ENCODE measurements around the gene SLC30A3.
A peak's percentile ranks its signal among the peaks of the same experiment; 100 is the strongest.
"Not testable (repeated sequence)": the region's sequence is repeated elsewhere in the genome, so short reads cannot be mapped to it uniquely, and the experiment has no call there.

The SLC30A3 gene, protein sequence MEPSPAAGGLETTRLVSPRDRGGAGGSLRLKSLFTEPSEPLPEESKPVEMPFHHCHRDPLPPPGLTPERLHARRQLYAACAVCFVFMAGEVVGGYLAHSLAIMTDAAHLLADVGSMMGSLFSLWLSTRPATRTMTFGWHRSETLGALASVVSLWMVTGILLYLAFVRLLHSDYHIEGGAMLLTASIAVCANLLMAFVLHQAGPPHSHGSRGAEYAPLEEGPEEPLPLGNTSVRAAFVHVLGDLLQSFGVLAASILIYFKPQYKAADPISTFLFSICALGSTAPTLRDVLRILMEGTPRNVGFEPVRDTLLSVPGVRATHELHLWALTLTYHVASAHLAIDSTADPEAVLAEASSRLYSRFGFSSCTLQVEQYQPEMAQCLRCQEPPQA

DNA sequence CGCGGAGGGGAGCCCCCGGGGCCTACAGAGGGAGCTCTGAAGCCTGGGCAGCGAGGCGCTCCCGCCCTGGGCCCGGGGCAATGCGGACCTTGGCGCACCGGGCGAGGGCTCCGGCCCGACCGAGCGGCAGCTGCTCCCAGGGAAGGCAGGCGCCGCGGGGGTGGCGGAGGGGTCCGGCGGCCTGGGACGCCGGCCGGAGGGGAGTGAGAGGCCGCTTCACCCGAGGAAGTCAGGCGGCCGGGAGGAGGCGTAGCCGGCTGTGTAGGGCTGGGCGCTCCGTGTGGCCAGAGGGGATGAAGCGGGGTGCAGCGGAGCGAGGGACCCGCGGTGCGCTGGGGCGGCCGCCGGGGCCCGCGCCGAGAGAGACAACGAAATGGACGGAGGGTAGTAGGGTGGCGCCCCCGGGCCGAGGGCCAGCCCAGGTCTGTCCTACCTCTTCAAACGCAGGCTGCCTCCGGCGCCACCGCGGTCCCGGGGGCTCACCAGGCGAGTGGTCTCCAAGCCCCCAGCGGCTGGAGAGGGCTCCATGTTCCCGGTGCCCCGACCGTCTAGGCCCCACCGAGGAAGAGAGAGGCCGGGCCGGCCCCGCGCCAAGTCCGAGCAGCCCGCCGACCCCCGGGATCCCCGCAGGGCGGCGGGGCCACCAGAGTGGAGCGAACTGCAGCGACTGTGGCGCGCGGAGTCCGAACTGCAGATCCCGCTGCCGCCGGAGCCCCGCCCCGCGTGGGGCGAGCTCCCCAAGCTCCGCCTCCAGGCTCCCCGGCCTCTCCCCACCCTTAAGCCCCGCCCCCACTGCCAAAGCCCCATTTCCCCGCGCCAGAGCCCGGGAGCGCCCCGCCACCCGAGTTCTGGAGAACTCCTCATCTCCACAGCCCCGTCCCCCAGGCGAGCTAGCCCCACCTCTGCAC, at the start of gene SLC30A3:
TSS of gene SLC30A3 (minus strand) at position 669 of the 908 bp plus-strand sequence. CDS start at position 528, 141 bp downstream.
- no peak for DNase-seq

DNA sequence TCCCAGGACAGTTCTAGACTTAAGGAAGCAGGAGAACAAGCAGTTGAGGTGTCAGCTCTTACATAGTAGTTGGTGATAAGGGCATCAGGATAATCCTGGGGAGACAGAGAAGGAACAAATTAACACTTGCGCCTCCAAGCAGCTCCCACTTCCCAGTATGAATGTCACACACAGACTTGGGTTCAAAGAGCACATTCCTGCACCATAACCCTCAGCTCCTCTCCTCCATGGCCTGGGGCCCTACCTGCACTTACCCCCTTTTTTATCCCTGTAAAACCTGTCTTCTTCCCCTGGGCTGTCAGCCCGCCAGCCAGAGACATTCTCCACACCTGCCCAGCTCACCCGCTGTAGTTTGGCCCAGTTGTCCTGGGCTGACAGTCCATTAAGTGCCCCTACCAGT, 49.3 kb upstream of the SLC30A3 start:
- DNase-seq = no peak

DNA sequence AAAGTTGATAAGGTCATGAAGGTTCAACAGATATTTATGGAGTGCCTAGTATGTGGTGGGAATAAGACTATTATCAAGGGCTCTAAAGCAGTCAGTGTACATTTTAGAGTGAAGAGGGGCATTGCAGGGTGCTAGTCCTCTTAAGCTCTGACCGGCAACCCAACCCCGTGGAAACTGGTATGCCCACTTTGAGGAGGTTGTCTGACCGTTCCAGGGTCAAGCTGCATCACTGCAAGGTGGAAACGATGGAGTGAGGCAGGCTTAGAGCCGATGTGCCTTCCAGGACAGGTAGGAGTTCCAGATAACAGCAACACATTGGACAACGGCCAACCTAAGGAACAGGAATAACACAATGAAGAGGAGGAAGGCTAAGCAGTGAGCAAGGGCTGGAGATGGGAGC, 46.8 kb upstream of the SLC30A3 start:
- no peak for DNase-seq

DNA sequence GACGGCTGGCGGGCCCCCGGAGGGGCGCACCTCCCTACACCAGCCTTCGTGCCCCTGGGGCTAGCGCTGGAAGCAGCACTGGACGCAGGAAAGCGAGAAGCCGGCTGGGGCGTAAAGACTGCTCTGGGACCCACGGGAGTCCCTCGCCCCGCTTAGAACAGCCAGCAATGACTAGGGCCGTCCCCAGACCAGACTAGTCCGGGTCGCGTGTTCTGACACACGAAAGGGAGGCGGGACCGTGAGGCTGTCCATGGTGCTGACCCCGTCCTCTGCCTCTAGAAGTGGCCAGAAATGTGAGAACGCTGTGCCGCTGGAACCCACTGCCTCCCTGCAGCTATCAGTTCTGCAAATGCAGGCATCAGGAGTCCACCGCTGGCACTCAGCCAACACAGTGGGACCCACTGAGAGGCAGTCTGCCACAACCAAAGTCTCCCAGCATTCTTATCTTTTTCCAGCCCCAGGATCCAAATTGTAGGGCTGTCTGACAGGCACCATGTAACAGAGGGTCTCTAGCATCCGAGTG, 45.6 kb upstream of the SLC30A3 start, which contains the start of gene UCN:
TSS of gene UCN (minus strand) at position 87 of the 523 bp plus-strand sequence. CDS start 550 bp downstream, outside the sequence.
- no peak for DNase-seq

DNA sequence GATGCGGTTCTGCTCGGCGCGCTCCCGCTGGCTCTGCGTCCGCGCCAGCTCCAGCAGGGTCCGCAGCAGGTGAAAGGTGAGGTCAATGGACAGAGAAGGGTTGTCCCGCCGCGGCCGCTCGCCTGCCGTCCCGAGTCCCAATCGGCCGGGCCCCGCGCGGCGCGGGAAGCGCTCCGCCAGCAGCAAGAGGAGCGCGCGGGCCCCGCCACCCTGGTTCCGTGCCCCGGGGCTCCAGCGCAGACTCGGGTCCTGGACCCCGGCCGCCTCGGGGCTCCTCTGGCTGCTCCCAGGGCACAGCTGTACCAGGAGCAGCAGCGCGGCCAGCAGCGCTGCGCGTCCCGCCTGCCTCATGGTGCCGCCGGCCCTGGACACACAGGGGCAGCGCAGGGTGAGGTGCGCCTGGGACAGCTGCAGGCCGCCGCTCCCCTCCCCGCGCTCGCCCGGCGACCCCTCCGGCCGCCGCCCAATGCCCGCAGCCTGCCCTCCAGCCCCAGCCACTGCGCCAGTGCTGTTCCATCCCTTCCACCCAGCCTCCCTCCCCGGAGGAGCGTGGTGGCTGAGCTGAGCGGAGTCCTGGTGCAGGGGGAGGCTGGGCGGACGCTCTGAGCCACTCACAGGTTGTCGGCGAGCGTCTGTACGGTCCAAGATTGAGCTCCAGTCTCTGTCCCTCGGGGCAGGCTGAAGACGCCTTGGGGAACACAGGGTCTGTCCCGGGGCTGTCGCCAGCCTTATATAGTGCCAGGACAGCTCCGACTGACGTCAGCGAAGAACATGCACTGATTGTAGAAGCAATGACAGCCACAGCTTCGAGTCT, 44.9 kb upstream of the SLC30A3 start:
- DNase-seq = no peak

DNA sequence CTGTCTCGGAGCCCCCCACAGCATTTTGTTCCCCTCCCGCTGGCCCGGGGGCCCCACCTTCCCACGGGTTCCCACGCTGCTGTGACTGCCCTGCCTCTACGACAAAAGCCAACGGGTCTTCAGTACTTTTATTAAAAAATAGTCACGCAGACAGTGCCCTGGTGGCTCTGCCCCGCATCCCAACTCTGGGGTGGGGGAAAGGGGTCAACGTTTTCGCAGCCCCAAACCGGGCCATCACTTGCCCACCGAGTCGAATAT, 44.4 kb upstream of the SLC30A3 start:
- no peak for DNase-seq

DNA sequence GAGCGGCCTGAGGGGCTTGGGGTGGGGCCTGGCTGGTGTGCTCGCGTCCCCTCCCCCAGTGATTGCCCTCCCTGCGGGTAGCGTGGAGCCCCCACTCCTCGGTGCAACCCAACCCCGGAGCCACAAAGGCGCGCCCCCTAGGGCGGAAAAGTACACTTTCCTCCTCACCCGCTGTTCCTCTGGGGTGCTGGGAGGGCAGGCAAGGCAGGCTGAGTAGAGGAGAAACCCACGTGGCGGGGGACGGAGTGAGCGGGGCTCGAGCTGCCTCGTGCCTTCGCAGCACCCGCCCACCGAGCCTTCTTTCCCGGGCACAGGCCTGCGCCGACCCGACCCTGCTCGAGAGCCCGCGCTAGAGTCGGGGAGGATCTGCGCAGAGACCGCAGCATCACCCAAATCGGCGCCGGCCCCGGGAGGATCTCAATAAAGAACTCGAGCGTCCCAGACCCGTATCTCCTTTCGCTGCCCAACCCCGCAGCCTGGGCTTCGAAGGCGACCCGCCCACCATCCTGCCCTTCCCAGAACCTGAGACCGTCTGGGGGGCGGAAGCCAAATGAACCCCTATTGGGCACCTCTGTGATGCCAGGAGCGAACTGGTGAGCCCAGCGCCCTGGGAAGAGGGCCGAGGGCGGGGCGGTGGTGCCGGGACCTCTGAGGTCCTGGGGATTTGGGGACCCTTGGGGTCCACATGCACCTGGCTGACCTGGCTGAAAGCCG, 43.9 kb upstream of the SLC30A3 start:
- DNase-seq = no peak

DNA sequence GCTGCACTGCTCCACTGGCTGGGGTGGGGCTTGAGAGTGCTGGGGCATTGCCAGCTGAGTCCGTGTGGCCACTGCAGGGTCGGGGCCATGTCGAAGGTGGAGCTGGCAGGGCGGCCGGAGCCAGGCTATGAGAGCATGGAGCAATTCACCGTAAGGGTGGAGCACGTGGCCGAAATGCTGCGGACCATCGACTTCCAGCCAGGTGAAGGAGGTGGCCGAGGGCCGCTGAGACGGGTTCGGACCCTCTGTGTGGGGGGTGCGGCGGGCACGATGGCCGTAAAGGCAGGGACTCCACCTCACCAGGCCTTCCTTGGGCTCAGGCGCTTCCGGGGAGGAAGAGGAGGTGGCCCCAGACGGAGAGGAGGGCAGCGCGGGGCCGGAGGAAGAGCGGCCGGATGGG, 43.3 kb upstream of the SLC30A3 start:
- no peak for DNase-seq

DNA sequence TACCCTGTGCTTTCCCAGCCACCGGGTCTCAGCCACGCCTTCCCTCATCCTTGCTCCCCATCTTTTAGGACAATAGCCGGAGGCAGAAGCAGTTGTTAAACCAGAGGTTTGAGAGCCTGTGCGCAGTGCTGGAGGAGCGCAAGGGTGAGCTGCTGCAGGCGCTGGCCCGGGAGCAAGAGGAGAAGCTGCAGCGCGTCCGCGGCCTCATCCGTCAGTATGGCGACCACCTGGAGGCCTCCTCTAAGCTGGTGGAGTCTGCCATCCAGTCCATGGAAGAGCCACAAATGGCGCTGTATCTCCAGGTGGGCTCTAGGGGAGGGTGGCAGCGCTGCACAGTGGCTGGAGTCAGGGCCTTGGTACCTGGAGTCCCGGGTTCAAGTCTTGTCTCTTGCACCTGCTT, 42.7 kb upstream of the SLC30A3 start:
- DNase-seq = no peak

DNA sequence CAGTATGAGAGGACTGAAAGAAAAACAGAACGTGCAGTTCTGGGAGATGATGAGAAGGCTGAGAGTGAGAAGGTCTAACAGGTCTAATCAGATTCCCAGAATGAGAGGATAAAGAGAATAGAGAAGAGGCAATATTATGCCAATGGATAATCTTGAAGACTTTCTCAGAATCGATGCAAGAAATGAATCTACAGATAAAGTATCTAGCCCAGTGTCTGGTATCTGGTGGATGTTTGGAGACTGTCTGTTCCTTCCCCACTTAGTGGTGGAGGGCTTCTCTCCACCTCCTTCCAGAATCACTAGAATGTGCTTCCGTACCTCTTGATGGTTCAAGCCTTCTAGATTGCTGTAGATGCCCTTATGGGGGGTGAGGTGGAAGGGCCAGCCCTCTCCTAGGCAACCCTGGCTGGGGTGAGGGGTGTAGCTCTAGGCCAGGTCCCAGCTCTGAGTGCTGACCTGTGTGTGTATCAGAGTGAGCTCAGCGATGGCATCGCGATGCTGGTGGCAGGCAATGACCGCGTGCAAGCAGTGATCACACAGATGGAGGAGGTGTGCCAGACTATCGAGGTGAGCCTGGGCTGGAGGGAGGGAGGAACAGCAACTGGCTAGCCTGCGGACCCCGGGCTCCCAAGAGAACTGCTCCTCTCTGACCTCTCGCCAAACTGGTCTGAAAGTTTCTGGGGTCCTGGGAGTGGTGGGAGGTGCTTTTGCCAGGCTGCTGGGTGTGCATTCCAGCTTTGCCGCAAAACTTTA, 41.8 kb upstream of the SLC30A3 start:
- no peak for DNase-seq

DNA sequence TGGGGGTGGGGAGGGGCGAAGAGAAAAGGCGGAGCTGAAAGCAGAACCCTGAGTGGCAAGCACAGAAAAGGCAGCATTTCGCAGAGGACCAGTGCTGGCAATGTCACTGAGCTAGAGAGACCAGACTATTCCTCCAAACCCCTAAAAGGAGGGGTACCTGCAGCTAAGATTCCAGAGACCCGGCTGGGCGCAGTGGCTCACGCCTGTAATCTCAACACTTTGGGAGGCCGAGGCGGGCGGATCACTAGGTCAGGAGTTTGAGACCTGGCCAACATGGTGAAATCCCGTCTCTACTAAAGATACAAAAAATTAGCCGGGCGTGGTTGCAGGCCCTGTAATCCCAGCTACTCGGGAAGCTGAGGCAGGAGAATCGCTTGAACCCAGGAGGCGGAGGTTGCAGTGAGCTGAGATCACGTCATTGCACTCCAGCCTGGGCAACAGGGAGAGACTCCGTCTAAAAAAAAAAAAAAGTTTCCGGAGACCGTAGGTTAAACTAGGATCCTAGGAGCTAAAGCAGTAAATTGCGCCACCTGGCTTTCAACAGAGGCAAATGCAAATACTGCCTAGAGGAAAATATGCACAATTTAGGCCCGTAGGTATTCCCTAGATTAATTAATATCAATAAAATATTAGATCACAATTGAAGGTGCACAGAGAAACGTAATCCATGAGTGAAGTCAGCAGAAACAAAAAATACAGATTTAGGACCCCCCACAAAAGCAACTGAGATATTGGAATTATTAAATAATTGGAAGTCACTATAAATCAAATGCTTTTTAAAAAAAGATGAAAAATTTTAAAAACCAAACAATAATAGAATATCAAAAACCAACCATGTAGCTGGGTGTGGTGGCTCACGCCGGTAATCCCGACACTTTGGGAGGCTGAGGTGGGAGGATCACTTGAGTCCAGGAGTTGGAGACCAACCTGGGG, 40.5 kb upstream of the SLC30A3 start:
- peak; percentile 51 for DNase-seq

DNA sequence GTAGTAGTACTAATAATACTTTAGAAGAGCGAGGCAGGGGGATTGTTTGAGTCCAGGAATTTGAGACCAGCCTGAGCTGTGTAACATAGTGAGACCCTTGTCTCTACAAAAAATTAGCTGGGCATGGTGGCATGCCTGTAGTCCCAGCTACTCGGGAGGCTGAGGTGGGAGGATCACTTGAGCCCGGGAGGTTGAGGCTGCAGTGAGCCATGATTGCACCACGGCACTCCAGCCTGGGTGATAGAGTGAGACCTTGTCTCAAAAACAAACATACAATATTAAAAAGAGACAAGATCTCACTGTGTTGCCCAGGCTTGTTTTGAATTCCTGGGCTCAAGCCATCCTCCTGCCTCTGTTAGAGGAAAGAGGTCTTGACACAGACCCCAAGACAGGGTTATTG, 37.8 kb upstream of the SLC30A3 start:
- not testable (repeated sequence) for DNase-seq

DNA sequence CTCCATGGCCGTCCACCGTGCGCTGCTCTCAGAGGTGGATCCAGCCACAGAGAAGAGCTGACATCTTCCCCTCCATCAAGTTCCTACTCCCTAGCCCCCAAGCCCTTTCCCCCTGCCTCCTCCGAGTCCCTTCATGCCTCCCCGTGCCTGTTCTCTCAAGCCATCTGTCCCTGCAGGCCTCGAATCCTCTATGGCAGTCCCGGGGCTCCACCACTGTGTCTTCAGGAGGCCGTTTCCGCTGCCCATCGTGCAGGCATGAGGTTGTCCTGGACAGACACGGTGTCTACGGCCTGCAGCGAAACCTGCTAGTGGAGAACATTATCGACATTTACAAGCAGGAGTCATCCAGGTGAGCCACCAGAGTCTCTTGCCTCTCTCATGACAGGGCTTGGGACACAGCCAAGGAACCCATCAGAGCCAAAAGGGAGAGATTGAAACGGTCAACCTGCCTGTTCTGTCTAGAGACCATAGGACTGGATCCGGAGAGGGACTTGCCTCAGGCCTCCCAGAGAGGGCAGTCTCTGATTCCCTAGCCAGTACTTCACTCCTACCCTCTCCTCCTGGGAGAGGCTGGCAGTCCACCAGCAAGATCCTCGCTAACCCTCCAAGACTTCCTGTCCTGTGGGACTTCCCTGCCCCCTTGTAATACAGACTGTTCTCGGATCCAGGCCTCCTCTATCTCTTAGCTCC, 35.7 kb upstream of the SLC30A3 start:
- no peak for DNase-seq

DNA sequence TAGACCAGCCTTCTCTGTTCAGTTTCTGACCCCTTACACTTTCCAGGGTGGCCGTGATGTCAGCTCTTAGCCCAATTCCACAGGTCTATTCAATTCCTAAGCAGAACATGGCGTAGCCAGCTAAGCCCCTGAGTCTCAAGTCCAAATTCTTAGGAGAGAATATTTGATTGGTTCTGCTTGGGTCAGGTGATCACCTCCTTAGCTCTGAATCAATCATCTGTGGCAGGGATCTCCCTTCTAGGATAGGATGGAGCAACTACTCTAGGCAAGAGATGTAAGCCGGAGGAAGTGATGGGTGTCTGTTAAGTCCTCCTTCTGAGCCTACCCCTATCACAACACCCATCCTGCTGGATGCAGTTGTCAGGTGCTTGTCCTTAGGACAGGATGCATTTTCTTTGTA, 34.3 kb upstream of the SLC30A3 start:
- no peak for DNase-seq

DNA sequence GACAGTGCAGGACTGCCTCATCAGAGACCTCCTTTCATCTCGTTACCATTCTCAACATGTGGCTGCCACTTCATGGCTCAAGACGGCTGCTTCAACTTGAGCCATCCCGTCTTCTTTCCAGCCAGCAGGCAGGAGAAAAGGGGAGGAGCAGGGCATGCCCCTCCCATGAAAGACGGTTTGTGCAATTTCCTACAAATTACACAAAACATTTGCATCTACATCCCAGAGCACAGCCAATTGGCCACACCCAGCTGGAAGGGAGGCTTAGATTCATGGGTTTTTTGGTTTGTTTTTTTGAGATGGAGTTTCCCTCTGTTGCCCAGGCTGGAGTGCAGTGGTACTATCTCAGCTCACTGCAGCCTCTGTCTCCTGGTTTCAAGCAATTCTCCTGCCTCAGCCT, 33.6 kb upstream of the SLC30A3 start:
- no peak for DNase-seq

DNA sequence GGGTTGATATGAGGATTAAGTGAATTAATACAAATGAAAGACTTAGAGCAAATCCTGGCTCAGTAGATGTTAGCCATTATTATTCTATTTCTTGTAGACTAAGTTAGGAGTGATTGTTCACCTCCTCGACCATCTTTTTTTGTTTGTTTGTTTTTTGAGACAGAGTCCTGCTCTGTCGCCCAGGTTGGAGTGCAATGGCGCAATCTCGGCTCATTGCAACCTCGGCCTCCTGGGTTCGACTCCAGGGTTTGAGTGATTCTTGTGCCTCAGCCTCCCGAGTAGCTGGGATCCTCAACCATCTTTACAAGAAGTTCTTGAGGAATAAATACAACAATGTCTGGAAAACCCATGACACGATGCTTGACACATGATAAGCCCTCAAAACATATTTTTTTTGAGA, 32.1 kb upstream of the SLC30A3 start:
- no peak for DNase-seq

DNA sequence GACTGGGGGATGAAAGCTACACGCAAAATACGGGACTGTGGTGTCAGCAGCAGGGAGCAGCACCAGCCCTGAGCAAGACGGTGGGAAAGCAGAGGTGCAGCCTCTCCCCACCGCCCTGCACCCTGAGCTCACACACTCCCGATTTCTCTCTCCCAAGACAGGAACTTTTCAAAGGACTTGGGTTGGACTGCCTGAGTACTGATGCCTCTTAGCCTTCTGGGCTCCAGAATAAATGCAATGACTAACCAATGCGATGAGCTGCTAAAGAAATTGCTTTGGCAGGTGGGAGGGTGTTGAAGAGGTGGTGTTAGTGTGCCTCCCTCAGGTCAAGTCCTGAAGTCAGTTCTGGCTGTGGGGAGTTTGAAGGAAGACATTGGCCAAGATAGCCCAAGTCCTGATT, 29.0 kb upstream of the SLC30A3 start:
- DNase-seq = no peak

DNA sequence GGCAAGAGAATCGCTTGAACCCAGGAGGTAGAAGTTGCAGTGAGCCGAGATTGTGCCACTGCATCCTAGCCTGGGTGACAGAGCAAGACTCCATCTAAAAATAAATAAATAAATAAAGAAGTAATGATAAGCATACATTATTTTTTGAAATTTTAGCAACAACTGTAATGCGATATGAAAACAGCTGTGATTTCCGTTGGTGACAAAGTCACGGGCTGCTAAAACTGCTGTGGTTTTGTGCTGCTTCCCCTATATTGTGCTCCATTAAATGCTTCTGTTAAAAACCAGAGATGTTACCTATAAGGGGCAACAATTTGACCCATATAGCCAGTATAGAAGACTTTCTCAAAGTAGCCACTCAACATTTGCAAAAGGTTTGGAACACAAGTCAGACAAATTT, 27.7 kb upstream of the SLC30A3 start:
- no peak for DNase-seq

DNA sequence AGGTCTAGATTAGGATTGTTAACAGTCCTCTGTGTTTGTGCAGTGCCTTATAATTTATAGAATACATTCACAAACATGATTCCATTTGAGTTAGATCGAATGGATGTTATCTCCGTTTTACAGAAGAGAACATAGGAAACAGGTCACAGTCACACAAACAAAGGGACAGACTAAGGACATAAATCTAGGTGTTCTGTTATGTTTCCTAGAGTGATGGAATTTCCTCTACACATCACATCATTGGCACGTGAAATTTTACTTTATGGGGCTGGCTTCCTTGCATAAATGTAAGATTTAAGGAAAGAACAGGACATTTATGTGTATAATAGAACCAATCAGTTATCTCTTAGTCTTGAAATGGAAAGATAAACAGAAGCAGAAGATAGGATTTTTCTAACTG, 25.8 kb upstream of the SLC30A3 start:
- DNase-seq = no peak

DNA sequence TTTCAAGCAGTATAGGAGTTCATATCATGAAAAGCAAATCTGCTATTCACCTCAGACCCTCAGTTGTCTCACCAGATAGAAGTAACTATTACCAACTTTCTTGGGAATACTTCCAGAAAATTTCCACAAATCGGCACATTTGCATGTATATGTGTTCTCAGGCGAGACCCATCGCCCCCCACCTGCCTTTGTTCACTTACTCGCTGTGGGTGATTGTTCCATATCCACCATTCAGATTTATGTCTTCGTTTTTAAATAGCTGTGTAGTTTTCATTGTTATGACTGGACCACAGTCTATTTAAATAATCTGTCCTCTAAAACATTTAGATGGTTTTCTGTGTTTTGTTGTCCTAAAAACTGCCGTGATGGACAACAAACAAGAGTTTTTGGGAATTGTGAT, 22.6 kb upstream of the SLC30A3 start:
- no peak for DNase-seq

All from NCI-H446 treated with DMSO at 0.1 percent for 48 hours (cell line).